HG03097 (cell line): ENCODE results near the gene FRMD4A.

Source experiments
- ATAC-seq: cut with Tn5 transposase; IDR thresholded peaks from one replicate; pipeline ENCODE4 v1.9.1; 2021; ENCODE audit not compliant: unreplicated experiment, low FRiP score

FRMD4A gene

DNA sequence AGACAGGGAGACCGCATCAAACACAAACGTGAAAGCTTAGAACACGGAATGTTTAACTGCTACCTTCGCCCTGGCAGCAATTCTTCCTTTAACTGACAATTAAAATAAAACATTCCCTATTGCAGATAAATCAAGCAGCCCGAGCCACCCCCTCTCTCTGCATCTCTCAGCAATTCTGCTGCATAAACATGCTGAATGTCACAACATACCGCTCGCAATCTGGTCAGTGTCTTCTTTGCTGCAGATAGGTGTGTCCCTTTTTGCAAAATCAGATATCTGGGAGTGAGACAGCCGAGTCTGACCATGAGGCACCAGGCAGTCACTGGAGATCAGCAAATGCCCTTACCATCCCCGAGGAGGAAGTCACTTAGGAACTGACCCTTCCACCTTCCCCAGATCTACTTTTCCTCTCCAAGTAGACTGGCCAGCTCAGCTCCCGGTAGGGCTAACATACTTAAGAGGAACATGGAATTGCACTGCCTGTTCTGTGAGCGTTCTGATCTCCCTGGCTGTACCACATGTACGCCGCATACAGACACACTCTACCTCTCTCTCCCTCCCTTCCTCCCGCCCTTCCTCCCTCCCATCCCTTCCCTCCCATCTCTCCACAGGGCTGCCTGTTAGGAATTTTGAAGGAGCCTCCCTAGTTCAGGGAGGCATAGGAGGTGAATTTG is at the start of gene FRMD4A:
TSS of gene FRMD4A (minus strand) at position 537 of the 674 bp plus-strand sequence.
- ATAC-seq = no peak

DNA sequence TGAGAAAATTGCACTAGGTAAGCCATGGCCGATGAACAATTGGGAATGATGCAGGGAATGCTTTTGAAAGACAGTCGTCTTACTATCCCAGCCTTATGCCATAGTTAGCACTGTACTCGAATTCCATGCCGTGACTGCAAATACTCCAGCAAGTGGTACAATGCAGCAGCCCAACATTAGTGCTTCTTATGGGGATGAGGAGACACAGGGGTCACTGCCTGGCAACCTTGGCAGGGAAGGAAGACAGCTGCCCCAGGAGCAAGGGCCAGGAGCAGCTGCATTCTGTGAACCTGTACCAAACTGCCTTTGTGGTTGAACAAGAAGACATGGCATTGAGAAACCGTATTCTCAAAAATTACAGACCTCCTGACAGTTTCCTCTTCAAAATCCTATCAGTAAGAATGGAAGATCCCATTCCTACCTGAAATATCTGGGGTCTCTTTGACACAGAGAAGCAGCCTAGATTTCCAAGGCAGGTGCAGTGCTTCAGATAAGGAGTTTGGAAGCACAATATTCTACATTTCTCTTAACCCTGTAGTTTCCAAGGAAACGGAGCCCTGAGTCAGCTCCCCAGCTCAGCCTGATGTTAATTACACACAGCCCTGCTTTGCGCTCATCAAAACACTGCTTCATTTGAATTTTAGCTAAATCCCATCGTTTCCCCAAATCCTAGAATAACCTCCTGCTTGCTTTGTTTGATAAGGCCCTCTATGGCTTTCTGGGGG is 49.0 kb upstream of the FRMD4A start:
- ATAC-seq = no peak

DNA sequence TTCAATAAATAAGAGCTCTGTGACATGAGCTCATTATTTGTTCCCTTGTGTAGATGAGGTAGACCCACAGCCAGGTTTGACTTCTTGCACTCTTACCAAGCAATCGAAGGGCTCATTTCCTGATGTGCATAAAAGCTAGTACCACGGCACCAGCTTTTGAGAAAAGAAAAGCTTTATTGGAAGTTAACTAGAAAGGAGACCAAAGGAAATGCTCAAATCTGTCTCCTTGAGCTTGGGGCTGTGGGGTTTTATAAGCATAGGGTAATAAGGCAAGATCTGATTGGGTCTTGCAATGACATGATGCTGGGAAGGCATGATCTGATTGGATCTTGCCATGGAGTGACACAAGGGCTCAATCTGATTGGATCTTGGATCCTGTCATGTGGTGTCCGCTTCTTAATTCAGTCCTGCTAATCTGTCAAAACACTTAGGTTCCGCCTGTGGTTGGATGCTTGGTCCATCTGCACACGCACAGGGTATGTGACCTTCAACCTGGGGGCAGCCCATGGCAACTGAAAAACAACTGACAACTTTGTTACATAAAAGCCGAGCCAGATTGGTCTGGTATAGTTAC is 47.8 kb upstream of the FRMD4A start:
- no peak for ATAC-seq

DNA sequence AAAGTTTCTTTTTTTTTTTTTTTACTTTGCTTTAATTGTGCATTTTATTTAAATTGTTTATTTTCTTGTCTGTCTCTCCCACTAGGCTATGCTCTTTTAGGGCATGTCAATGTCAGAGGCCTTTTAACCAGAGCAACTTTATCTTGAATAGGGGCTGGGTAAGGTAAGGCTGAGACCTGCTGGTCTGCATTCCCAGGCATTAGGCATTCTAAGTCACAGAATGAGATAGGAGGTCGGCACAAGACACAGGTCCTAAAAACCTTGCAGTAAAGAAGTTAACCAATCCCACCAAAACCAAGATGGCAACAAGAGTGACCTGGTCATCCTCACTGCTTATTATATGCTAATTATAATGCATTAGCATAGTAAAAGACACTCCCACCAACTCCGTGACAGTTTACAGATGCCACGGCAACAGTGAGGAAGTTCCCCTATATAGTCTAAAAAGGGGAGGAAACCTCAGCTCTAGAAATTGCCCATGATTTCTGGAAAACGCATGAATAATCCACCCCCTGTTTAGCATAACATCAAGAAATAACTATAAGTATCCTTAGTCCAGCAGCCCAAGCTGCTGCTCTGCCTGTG is 47.0 kb upstream of the FRMD4A start:
- ATAC-seq = no peak

DNA sequence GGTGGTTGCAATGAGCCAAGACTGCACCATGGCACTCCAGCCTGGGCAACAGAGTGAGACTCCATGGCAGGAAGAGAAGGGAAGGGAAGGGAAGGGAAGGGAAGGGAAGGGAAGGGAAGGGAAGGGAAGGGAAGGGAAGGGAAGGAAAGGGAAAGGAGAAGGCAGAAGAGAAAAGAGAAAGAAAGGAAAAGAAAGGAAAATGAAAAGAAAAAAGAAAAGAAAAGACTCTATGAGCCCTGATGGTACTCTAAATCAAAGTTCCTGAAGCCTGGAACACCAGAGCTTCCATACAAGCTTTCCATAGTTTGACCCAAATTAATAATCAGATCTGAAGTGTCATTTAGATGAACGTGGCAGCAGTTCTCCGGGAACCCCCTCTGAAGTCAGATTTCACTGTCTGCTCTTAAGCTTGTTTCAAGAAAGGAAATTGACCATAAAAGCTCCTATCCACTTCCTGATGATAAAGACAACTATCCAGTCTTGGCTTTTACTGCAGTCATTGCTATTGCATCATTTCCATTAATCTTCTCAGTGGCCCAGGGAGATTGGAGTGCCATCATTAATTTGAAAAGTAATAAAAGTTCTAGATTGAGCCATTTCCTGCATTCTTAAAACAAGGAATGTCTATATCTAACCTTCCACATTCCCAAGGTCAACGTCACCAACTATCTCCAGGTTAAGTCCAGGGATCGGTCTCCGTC is 44.2 kb upstream of the FRMD4A start:
- no peak for ATAC-seq

DNA sequence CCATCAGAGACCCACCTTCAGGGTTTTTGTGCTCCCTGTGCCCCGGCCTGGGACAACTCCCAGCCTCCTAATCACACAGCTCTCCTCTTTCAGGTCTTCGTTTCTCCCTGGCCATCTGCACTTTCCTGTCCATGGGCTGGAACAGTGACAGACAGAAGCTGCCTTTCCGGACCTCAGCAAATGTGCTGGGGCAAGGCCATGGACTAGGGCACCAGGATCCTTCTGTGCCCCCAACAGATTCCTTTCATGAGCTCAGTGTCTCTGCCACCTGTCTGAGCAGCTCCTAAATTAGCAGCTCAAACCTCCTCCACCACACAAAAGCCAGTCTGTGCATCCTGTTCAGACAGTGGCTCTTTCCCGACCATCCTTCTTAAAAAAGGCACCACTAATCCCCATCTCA is 41.9 kb upstream of the FRMD4A start:
- no peak for ATAC-seq

DNA sequence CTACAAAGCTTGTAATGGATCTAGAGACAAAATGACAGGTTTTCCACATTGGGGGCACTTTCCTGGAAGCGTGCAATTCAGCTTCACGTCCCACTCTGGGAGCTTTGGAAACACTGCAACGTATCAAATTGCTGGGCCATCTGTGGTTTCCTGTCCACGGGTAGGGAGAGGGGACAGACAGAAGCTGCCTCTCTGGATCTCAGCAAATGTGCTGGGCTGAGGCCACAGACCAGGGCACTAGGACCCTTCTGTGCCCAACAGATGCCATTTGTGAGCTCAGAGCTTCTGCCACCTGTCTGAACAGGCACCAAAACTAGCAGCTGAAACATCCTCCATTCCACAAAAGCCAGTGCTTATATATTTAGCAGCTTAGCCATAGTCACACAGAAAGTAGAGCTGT is 40.9 kb upstream of the FRMD4A start:
- no peak for ATAC-seq

DNA sequence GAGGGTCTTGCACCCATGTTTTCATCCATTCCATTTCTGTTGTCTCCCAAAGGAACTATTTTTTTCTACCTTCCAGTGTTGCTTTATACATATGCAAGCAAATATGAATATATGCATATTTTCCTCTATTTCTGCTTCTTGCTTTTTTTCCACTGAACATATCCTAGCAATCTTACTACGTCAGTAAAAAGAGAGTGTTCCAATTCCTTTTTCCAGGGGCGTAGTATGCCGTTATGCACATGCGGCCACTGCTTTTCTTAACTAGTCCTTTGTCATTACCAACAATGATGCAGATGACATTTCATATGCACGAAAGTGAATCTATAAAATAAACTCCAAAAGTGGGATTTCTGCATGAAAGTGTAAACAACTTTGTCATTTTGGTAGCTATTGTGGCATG is 40.2 kb upstream of the FRMD4A start:
- no peak for ATAC-seq

DNA sequence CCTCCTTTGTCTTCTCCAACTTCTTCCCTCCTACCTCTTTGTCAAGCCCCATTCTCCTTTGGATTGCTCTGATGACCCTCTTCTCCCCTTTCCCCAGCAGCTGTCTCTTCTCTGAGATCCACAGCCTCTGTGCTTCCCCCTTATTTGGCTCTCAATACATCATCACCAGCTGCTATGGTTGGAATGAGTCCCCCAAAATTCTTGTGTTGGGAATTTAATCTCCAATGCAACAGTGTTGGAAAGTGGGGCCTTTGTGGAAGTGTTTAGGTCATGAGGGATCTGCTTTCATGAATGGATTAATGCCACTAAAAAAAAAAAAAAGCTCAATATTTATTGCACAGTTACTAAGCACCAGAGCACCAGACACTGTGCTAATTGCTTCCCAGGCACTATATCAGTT is 39.2 kb upstream of the FRMD4A start:
- ATAC-seq = no peak

DNA sequence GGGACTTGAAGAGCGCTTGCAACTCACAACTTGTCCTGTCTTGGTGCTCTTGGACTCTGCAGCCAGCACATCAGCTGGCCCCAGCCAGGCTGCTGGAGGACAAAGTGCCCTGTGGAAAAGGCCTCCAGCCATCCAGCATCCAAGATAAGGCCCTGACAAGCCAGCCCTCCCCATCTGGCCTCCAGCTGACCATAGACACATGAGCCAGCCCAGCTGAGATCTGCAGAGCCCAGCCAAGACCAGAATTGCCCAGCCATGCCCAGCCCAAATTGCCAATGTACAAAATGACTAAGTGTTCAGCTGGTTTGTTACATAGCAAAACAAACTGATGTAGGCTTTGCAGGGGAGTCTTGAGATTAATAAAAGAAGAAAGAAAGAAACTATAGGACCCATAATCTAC is 36.0 kb upstream of the FRMD4A start:
- ATAC-seq = no peak

DNA sequence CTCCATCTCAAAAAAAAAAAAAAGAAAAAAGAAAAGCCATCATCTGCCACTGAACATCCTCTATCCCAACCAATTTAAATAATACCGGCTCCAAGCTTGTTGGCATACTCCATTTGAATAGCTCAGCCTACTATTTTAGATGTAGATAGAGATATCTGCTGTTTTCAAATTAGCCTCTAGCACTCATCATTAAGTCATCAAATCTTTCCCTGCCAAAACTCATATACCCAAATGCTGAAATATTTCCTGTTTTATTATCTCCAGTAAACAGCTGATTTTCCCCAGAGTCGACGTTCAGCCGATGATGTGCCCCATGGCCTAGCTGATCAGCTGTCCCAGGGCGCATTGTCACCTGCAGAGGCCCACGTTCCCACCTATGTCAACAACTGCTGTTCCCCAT is 34.5 kb upstream of the FRMD4A start:
- ATAC-seq = no peak

DNA sequence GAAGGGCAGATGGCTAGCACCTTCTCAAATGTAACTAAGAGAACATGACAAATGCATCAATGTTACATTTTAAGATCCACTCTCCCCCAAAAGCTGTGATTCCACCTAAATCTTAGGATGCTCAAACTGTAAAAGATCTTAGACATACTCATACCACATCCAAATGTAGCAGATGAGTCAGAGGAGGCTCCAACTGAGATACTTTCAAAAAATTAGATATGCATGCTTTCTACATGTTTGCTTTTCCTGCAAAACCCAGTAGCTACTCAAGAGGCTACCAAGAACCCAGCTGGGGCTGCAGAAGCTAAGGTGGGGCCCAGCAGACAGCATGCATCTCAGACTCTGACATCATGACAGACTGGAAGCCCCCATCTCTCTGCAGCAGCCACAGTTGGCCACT is 31.4 kb upstream of the FRMD4A start:
- ATAC-seq = no peak

DNA sequence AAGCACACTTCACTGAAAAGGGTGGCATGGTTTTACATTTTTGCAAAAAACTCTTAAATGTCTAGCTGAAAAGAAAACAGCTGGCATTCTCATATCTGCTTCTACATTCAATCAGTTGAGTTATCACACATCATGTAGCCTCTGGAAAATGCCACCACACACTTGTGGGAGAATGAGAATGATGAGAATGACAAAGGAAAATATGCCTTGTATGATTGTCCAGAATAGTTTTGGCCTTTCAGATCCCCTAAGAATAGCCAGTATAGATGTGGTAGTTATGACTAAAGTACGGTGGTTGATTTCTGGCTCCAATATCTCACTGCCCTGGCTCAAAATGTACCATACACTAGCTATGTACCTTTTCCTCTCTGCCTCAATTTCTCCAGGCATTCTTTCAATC is 30.2 kb upstream of the FRMD4A start:
- no peak for ATAC-seq

DNA sequence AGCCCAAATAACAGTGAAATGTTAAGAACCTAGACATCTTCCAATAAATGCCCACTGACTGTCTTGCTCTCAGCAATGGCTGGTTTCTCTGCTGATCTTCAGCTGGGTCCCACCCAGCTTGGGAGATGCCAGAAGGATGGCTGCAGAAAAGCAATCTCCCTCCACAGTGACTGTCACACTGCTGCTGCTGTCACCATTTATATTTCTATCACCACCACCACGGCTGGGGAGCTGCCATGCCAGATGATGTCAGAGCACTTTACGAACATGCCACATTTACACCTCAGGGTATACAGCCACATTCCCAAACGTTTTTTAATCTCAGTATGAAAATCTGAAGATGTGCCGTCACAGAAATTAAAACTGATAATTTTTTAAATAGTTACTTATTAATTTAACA is 29.8 kb upstream of the FRMD4A start:
- no peak for ATAC-seq

DNA sequence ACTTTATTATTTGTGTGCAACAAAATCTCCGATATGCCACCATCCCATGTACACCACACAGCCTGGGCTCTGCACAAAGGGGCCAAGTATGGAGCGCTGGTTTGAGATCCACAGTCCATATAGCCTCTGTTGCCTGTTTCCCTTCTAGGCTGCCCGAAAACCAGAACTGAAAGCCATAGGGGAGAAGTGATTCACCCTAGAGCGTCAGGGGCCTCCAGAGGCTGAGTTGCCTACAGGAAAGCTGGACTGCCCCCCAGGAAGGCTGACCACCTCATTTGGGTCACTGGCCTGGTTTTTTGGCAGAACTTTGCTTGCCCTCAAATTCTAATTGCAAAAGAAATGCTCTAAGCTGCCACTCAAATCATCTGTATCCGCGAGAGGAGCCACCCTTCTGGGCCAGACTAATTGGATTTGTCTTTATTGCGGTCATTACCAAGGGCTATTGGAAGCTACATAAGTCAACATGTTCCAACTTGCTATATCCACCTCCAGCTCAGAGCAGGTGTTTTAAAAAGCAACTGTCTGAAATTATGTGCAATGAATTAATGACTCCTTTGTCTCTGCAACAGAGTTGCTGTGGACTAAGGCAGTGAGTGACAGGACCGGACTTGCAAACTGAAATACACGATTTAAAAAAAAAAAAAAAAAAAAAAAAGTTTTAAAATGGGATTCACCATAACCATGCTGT is 28.3 kb upstream of the FRMD4A start:
- ATAC-seq = no peak

DNA sequence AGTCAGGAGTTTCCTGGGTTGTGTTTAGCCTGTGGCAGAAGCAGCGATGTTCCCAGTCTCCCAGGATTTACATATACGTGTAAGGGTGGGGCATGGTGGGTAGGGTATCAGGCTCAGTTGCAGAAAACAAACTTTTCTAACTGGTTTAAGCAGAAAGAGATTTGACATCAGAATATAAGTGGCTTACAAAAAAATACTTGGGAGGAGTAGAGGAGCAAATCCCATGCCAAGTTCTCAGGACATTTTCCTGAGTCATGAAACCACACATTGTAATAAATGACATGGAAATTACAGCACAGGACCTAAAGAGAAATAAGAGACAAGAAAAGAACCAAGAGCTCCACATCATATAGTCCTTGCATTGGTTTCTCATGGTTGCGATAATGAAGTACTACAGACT is 26.2 kb upstream of the FRMD4A start:
- ATAC-seq = no peak

DNA sequence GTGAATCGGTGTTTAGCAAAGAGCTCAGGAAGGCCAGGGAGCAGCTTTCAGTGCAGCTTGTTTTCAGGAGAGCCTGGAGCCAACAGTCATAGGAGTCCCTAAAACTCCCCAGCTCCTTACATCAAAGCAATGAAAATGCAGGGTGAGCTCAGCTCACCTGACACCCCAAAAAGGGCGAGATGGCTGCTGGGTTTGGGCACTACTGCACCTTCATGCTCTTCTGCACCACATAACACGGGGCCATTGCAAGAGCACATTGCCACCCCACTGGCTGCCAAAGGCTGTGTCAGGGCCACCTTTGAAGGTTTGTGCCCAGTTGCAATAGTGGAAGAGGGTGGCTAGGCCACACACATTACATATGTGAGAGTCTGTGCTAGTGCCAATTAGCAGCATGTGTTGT is 25.0 kb upstream of the FRMD4A start:
- ATAC-seq = no peak

DNA sequence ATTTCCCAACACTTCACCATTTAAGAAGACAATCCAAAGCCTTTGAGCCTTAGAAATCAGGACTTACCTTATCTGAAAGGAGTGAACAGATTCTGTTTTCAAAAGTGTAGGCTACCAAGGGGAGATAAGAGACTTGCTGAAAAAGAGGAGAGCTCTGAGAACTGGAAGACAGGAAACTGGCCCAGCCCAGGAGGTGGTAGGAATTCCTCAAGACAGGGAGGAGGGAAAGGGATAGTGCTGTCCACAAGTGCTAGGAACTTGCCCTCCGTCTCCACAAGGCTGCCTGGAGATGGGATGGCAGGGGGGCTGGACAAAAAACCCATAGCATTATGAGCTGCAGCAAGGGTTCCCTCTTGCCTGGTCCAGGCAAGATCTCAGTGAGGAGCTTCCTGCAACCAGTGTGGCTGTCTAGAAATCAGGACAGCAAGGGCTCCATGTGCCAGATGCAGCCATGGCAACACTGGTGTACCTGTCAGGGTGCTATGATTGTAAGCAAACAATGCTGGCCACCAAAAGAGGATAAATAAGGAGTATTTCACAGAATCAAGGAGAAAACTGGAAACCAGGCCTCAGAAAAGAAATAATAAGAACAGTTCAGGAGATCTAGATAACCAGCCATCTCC is 22.7 kb upstream of the FRMD4A start:
- ATAC-seq = no peak

DNA sequence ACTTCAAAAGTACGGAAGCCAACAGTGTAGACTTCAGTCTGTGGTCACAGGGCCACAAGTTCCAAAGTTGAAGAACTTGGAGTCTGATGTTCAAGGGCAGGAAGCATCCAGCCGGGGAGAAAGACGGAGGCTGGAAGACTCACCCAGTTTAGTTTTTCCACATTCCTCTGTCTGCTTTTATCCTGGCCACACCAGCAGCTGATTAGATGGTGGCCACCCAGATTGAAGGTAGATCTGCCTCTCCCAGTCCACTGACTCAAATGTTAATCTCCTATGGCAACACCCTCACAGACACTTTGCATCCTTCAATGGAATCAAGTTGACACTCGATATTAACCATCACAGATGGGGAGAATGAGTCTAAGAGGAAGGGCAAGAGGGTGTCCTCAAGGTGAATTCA is 19.3 kb upstream of the FRMD4A start:
- ATAC-seq = no peak

DNA sequence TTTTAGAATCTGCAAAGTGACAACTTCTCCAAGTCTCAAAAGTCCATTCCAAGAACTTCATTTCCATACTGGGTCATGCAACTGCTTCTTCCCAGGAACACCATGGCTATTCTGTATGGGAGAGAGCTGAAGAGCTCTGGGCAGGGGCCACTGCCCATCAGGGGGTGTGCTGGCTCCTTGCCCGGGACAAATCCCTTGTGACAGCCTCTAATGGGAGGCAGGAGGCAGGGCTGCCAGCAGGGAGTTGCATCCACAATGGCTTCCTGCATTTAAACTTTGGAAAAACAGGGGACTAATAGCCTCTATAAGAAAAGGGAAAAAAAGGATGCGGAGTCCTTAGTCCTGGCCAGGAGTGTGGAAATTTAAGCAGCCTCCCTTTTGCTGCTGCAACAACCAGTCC is 18.4 kb upstream of the FRMD4A start:
- no peak for ATAC-seq
